ENCODE measurements around the gene NUP214. TPM values are rescaled to one million over a fixed set of nuclear protein-coding genes. Genes with fewer than 3 reads are reported as not detected.
"Not testable (repeated sequence)": the region's sequence is repeated elsewhere in the genome, so short reads cannot be mapped to it uniquely, and the experiment has no call there.

Gene NUP214
- polyA plus RNA-seq, 2 donors, result 22.3 to 31.3 TPM

DNA sequence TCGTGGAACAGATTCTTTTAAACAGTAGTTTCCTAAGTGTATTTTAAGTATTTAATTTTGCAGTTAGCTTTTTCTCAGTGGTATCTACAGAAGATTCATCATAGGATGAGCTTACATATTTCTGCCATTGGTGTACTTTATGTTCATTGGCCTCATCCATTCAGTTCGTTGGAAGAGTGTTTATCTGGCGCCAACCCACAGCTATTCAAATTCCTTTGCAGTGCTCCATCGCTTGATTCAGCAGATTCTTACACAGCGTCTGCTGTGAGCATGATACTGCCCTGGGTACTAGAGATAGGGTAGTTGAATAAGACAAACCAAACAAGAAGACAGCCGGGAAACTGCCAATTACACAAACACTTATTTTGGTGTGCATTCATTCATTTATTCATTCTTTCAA, 55.1 kb downstream of the NUP214 start:
- no peaks in the 10 kb centered on the region for H3K9me3 ChIP-seq (ENCODE audit: control insufficient read depth in 2 of 2, insufficient read depth in 1 of 2, low read depth in 1 of 2, low read length in 1 of 2)
- WGBS, 2 donors, result 73 to 80% methylated on average over 6 of the region's 6 CpGs
- no peak overlapping the region for H3K4me3 ChIP-seq (ENCODE audit: low read depth in 1 of 2, low read length in 2 of 2)
- no peaks in the 10 kb centered on the region for H3K27me3 ChIP-seq (ENCODE audit: control insufficient read depth in 1 of 2, insufficient read depth in 2 of 2, low read length in 2 of 2)
- H3K4me1 ChIP-seq (ENCODE audit: control insufficient read depth in 2 of 2, insufficient read depth in 2 of 2, low read length in 1 of 2), result no peaks in the 10 kb centered on the region
- H3K36me3 ChIP-seq (ENCODE audit: control insufficient read depth in 2 of 2, insufficient read depth in 2 of 2, low read length in 1 of 2), result peaks cover 13 to 15% of the 10 kb centered on the region in 2 donors
- H3K27ac ChIP-seq (ENCODE audit: low read depth in 2 of 2, low read length in 1 of 2), result no peak overlapping the region

- no peaks in the 10 kb centered on the region for H3K27me3 ChIP-seq (ENCODE audit: control insufficient read depth in 1 of 2, insufficient read depth in 2 of 2, low read length in 2 of 2)
- H3K4me1 ChIP-seq (ENCODE audit: control insufficient read depth in 2 of 2, insufficient read depth in 2 of 2, low read length in 1 of 2), result no peaks in the 10 kb centered on the region
- no peaks in the 10 kb centered on the region for H3K9me3 ChIP-seq (ENCODE audit: control insufficient read depth in 2 of 2, insufficient read depth in 1 of 2, low read depth in 1 of 2, low read length in 1 of 2)
- no peak overlapping the region for H3K4me3 ChIP-seq (ENCODE audit: low read depth in 1 of 2, low read length in 2 of 2)
- no peak overlapping the region for H3K27ac ChIP-seq (ENCODE audit: low read depth in 2 of 2, low read length in 1 of 2)
- H3K36me3 ChIP-seq (ENCODE audit: control insufficient read depth in 2 of 2, insufficient read depth in 2 of 2, low read length in 1 of 2), result peaks cover 10 to 14% of the 10 kb centered on the region in 2 donors
- WGBS, 2 donors, result 92 to 93% methylated on average over 6 of the region's 6 CpGs
These were observed 55.8 kb downstream of the NUP214 start for GRCh38 chr9:131181091-131181681.

DNA sequence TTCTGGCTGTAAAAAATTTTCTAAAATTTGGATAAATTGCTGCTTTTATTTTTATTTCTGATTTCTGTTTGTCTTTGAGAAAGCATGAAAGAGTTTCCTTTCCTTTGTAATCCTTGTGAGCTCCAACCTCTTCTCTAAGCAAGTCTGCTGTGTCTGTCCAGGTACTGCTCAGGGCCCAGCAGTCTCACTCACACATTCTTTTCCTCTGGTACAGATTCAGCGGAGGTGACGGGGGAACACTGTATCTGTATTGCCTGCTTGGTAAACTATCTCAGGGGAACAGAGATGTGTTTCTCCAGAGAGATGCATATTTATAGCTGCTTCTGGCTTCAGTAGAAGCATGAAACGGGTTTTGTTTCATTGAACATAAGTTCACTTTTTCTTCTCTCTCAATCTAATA, 60.5 kb downstream of the NUP214 start:
- no peak overlapping the region for H3K27ac ChIP-seq (ENCODE audit: low read depth in 2 of 2, low read length in 1 of 2)
- no peak overlapping the region for H3K4me3 ChIP-seq (ENCODE audit: low read depth in 1 of 2, low read length in 2 of 2)
- H3K36me3 ChIP-seq (ENCODE audit: control insufficient read depth in 2 of 2, insufficient read depth in 2 of 2, low read length in 1 of 2), result peaks cover 8% of the 10 kb centered on the region in 2 donors
- no peaks in the 10 kb centered on the region for H3K9me3 ChIP-seq (ENCODE audit: control insufficient read depth in 2 of 2, insufficient read depth in 1 of 2, low read depth in 1 of 2, low read length in 1 of 2)
- no peaks in the 10 kb centered on the region for H3K27me3 ChIP-seq (ENCODE audit: control insufficient read depth in 1 of 2, insufficient read depth in 2 of 2, low read length in 2 of 2)
- no peaks in the 10 kb centered on the region for H3K4me1 ChIP-seq (ENCODE audit: control insufficient read depth in 2 of 2, insufficient read depth in 2 of 2, low read length in 1 of 2)
- WGBS, 2 donors, result 89 to 96% methylated on average over 3 of the region's 3 CpGs

DNA sequence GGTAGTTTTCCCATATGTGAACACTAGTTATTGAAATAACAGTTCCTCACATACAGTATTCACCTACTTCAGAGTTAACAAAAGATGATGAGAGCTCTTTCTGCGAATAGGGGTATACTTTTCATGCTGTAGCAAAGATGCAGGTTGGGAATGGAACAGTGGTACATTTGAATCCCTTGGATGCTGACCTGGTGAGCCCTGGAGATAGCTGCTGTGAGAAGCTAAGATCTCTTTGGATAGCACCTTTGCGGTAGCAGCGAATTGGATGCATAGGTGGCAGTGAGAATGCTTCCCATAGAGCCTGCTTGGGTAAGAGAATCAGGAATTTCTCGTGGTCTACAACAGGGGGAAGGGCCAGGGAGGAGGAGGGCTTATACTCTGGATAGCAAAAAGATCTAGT, 61.2 kb downstream of the NUP214 start:
- 90 to 93% methylated on average over 4 of the region's 4 CpGs for WGBS, 2 donors
- Histone ChIP-seq H3K4me3 (ENCODE audit: low read depth in 1 of 2, low read length in 2 of 2) (no peak overlapping the region), H3K36me3 (ENCODE audit: control insufficient read depth in 2 of 2, insufficient read depth in 2 of 2, low read length in 1 of 2) (peaks cover 4 to 8% of the 10 kb centered on the region in 2 donors), H3K27ac (ENCODE audit: low read depth in 2 of 2, low read length in 1 of 2) (no peak overlapping the region), H3K27me3 (ENCODE audit: control insufficient read depth in 1 of 2, insufficient read depth in 2 of 2, low read length in 2 of 2) (no peaks in the 10 kb centered on the region), H3K9me3 (ENCODE audit: control insufficient read depth in 2 of 2, insufficient read depth in 1 of 2, low read depth in 1 of 2, low read length in 1 of 2) (no peaks in the 10 kb centered on the region), H3K4me1 (ENCODE audit: control insufficient read depth in 2 of 2, insufficient read depth in 2 of 2, low read length in 1 of 2) (no peaks in the 10 kb centered on the region)

GRCh38 chr9:131187957-131188356, 62.6 kb downstream of the NUP214 start:
- H3K4me1 ChIP-seq (ENCODE audit: control insufficient read depth in 2 of 2, insufficient read depth in 2 of 2, low read length in 1 of 2), result no peaks in the 10 kb centered on the region
- H3K27me3 ChIP-seq (ENCODE audit: control insufficient read depth in 1 of 2, insufficient read depth in 2 of 2, low read length in 2 of 2), result no peaks in the 10 kb centered on the region
- H3K9me3 ChIP-seq (ENCODE audit: control insufficient read depth in 2 of 2, insufficient read depth in 1 of 2, low read depth in 1 of 2, low read length in 1 of 2), result no peaks in the 10 kb centered on the region
- no peak overlapping the region for H3K27ac ChIP-seq (ENCODE audit: low read depth in 2 of 2, low read length in 1 of 2)
- H3K36me3 ChIP-seq (ENCODE audit: control insufficient read depth in 2 of 2, insufficient read depth in 2 of 2, low read length in 1 of 2), result peaks cover 4 to 8% of the 10 kb centered on the region in 2 donors
- WGBS, 2 donors, result 90 to 92% methylated on average over 4 of the region's 4 CpGs
- no peak overlapping the region for H3K4me3 ChIP-seq (ENCODE audit: low read depth in 1 of 2, low read length in 2 of 2)

- no peak overlapping the region for H3K4me3 ChIP-seq (ENCODE audit: low read depth in 1 of 2, low read length in 2 of 2)
- H3K27me3 ChIP-seq (ENCODE audit: control insufficient read depth in 1 of 2, insufficient read depth in 2 of 2, low read length in 2 of 2), result no peaks in the 10 kb centered on the region
- H3K27ac ChIP-seq (ENCODE audit: low read depth in 2 of 2, low read length in 1 of 2), result no peak overlapping the region
- H3K36me3 ChIP-seq (ENCODE audit: control insufficient read depth in 2 of 2, insufficient read depth in 2 of 2, low read length in 1 of 2), result peaks cover 4 to 8% of the 10 kb centered on the region in 2 donors
- H3K9me3 ChIP-seq (ENCODE audit: control insufficient read depth in 2 of 2, insufficient read depth in 1 of 2, low read depth in 1 of 2, low read length in 1 of 2), result no peaks in the 10 kb centered on the region
- WGBS, 2 donors, result 94 to 97% methylated on average over 3 of the region's 3 CpGs
- H3K4me1 ChIP-seq (ENCODE audit: control insufficient read depth in 2 of 2, insufficient read depth in 2 of 2, low read length in 1 of 2), result no peaks in the 10 kb centered on the region
These were observed 63.6 kb downstream of the NUP214 start for GRCh38 chr9:131188976-131189375.

DNA sequence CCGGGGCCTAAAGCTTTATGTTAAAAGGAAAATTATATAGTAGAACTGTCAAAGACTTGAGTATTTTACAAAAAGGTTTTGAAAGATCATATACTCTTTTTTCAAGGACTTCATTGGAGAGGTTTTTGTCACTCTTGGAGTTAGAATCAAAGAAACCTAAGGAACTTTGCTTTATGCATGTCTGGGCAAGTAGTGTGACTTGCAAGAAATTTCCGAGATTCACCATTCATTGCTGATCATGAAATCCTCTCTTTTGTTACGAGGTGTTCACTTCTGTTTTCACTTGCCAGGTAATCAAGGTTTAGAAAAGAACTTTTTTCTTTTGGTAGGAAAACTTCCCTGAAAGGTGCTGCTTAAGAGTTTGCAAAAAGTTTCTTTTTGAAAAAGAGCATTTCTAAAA, 64.8 kb downstream of the NUP214 start:
- no peaks in the 10 kb centered on the region for H3K27me3 ChIP-seq (ENCODE audit: control insufficient read depth in 1 of 2, insufficient read depth in 2 of 2, low read length in 2 of 2)
- H3K36me3 ChIP-seq (ENCODE audit: control insufficient read depth in 2 of 2, insufficient read depth in 2 of 2, low read length in 1 of 2), result peaks cover 4 to 8% of the 10 kb centered on the region in 2 donors
- peak overlapping the region in 1 of 2 donors; percentile 27 for H3K27ac ChIP-seq (ENCODE audit: low read depth in 2 of 2, low read length in 1 of 2)
- WGBS, 2 donors, result 52 to 57% methylated on average over 3 of the region's 3 CpGs
- H3K4me1 ChIP-seq (ENCODE audit: control insufficient read depth in 2 of 2, insufficient read depth in 2 of 2, low read length in 1 of 2), result no peaks in the 10 kb centered on the region
- H3K4me3 ChIP-seq (ENCODE audit: low read depth in 1 of 2, low read length in 2 of 2), result no peak overlapping the region
- H3K9me3 ChIP-seq (ENCODE audit: control insufficient read depth in 2 of 2, insufficient read depth in 1 of 2, low read depth in 1 of 2, low read length in 1 of 2), result no peaks in the 10 kb centered on the region

- not testable (repeated sequence) for H3K4me3 ChIP-seq (ENCODE audit: low read depth in 1 of 2, low read length in 2 of 2); H3K9me3 ChIP-seq (ENCODE audit: control insufficient read depth in 2 of 2, insufficient read depth in 1 of 2, low read depth in 1 of 2, low read length in 1 of 2); H3K4me1 ChIP-seq (ENCODE audit: control insufficient read depth in 2 of 2, insufficient read depth in 2 of 2, low read length in 1 of 2); H3K36me3 ChIP-seq (ENCODE audit: control insufficient read depth in 2 of 2, insufficient read depth in 2 of 2, low read length in 1 of 2); H3K27me3 ChIP-seq (ENCODE audit: control insufficient read depth in 1 of 2, insufficient read depth in 2 of 2, low read length in 2 of 2)
- peak overlapping the region in 1 of 2 donors; percentile 42 for H3K27ac ChIP-seq (ENCODE audit: low read depth in 2 of 2, low read length in 1 of 2)
- 54 to 68% methylated on average over 6 of the region's 6 CpGs for WGBS, 2 donors
These were observed 65.6 kb downstream of the NUP214 start for GRCh38 chr9:131191032-131191431.

GRCh38 chr9:131191857-131192256, 66.5 kb downstream of the NUP214 start:
- Histone ChIP-seq H3K4me3 (ENCODE audit: low read depth in 1 of 2, low read length in 2 of 2) (no peak overlapping the region), H3K27ac (ENCODE audit: low read depth in 2 of 2, low read length in 1 of 2) (no peak overlapping the region), H3K4me1 (ENCODE audit: control insufficient read depth in 2 of 2, insufficient read depth in 2 of 2, low read length in 1 of 2) (no peaks in the 10 kb centered on the region), H3K27me3 (ENCODE audit: control insufficient read depth in 1 of 2, insufficient read depth in 2 of 2, low read length in 2 of 2) (no peaks in the 10 kb centered on the region), H3K36me3 (ENCODE audit: control insufficient read depth in 2 of 2, insufficient read depth in 2 of 2, low read length in 1 of 2) (peaks cover 5% of the 10 kb centered on the region in 2 donors), H3K9me3 (ENCODE audit: control insufficient read depth in 2 of 2, insufficient read depth in 1 of 2, low read depth in 1 of 2, low read length in 1 of 2) (no peaks in the 10 kb centered on the region)
- WGBS, 2 donors, result 94 to 96% methylated on average over 3 of the region's 3 CpGs

DNA sequence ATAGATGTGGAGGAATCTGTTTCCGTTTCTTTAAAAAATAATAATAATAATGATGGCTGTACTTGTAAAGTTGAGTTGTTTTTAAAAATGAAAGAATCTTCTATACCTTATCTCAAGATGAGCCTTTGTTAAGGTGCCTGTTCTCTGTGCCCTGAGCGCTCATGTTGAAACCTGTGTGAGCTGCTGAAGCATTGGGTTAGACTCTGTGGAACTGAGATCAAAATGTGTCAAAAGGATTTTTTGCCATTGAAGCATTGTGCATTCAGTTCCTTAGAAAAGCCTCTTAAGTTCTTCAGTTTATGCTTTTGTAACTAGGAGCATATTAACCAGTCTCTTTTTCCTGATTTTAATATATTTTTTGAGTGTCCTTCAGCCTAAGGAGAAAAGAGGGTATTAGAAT, 67.7 kb downstream of the NUP214 start:
- no peaks in the 10 kb centered on the region for H3K27me3 ChIP-seq (ENCODE audit: control insufficient read depth in 1 of 2, insufficient read depth in 2 of 2, low read length in 2 of 2)
- H3K36me3 ChIP-seq (ENCODE audit: control insufficient read depth in 2 of 2, insufficient read depth in 2 of 2, low read length in 1 of 2), result peaks cover 10 to 16% of the 10 kb centered on the region in 2 donors
- no peak overlapping the region for H3K4me3 ChIP-seq (ENCODE audit: low read depth in 1 of 2, low read length in 2 of 2)
- no peak overlapping the region for H3K27ac ChIP-seq (ENCODE audit: low read depth in 2 of 2, low read length in 1 of 2)
- H3K4me1 ChIP-seq (ENCODE audit: control insufficient read depth in 2 of 2, insufficient read depth in 2 of 2, low read length in 1 of 2), result no peaks in the 10 kb centered on the region
- WGBS, 2 donors, result 97% methylated on average over 2 of the region's 2 CpGs
- no peaks in the 10 kb centered on the region for H3K9me3 ChIP-seq (ENCODE audit: control insufficient read depth in 2 of 2, insufficient read depth in 1 of 2, low read depth in 1 of 2, low read length in 1 of 2)
